Erythroblast (primary cell): ENCODE measurements around the gene KRTAP19-3.

Source experiments
- DNase-seq, 2 experiments: peaks; one replicate each; lab custom pipeline; 2025; lab: John Stamatoyannopoulos, UW
- GATA1 ChIP-seq: IDR thresholded peaks from 2 replicates; pipeline ENCODE4 v1.6.1; 2011; ENCODE audit warnings: low read depth, mild to moderate bottlenecking, control low read depth, low read length, moderate library complexity
- POLR2A ChIP-seq: IDR thresholded peaks from 2 replicates; pipeline ENCODE4 v1.6.1; 2011; ENCODE audit warnings: mild to moderate bottlenecking, low read length

KRTAP19-3 gene

GRCh38 chr21:30444204-30444603, 47.6 kb downstream of the KRTAP19-3 start:
- TF ChIP-seq POLR2A (no peak), GATA1 (no peak)
- no peak for DNase-seq

- DNase-seq, result no peak
- no peak for TF ChIP-seq GATA1
- TF ChIP-seq POLR2A, result no peak
Measured at GRCh38 chr21:30443226-30443625, 48.6 kb downstream of the KRTAP19-3 start.
